D721Med (cell line): ENCODE data around the gene TRPT1.

Source experiments
- DNase-seq: peaks from one replicate; pipeline ENCODE4 v3.0.0; 2011; ENCODE audit warnings: low spot score; ENCODE audit not compliant: insufficient read length
- FAIRE-seq: peaks from 2 replicates; lab custom pipeline; 2011; peaks lifted over from hg19 to GRCh38; lab: Jason Lieb, UNC
- TF ChIP-seq, protein P1 (sequence below): IDR thresholded peaks from 2 replicates; pipeline ENCODE4 v1.5.1; 2012; ENCODE audit warnings: mild to moderate bottlenecking, control low read depth; ENCODE audit not compliant: insufficient read depth; ENCODE audit errors: missing control alignments

The TRPT1 gene

DNA sequence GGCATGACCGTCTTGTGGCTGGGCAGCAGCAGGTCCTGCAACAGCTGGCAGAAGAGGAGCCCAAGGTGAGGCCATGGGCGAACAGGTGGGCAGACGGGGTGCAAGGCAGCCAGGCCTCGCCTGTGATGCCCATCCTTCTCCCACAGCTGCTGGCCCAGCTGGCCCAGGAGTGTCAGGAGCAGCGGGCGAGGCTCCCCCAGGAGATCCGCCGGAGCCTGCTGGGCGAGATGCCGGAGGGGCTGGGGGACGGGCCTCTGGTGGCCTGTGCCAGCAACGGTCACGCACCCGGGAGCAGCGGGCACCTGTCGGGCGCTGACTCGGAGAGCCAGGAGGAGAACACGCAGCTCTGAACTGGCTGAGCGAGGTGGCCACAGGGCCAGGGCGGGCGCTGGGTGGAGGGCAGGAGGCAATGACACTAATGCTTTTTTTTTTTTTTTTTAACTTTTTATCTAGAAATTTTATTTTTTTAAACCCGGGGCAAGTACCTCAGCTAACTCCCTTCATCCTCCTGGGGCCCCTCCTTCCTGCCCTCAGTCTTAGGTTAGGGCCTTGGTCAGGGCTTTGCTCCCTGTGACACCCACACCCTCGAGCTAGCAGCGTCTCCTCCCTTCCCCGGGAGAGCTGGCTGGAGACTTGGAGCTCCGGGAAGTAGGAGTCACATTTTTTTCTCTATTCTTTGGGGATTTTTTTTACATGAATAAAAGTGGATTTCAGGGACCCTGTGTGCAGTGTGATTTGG is 41.4 kb upstream of the TRPT1 start:
- no peak for DNase-seq
- FAIRE-seq, result no peak
- TF ChIP-seq, protein P1, sequence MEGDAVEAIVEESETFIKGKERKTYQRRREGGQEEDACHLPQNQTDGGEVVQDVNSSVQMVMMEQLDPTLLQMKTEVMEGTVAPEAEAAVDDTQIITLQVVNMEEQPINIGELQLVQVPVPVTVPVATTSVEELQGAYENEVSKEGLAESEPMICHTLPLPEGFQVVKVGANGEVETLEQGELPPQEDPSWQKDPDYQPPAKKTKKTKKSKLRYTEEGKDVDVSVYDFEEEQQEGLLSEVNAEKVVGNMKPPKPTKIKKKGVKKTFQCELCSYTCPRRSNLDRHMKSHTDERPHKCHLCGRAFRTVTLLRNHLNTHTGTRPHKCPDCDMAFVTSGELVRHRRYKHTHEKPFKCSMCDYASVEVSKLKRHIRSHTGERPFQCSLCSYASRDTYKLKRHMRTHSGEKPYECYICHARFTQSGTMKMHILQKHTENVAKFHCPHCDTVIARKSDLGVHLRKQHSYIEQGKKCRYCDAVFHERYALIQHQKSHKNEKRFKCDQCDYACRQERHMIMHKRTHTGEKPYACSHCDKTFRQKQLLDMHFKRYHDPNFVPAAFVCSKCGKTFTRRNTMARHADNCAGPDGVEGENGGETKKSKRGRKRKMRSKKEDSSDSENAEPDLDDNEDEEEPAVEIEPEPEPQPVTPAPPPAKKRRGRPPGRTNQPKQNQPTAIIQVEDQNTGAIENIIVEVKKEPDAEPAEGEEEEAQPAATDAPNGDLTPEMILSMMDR, result no peak

DNA sequence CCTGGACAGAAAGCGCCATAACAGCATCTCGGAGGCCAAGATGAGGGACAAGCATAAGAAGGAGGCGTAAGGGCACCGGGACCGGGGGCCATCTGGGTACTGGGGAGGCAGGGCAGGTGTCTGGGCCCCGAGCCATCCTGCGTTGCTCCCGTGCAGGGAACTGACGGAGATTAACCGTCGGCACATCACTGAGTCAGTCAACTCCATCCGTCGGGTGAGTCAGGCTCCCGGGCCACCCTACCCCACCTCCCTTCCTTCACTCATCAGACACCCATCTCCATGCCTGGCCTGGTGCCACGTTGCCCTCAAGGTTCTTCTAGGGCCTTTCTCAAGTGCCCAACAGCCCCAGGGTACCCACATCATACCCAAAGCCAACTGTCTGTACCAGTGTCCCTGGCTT is 40.4 kb upstream of the TRPT1 start:
- no peak for DNase-seq
- FAIRE-seq, result no peak
- TF ChIP-seq, protein P1, result no peak

DNA sequence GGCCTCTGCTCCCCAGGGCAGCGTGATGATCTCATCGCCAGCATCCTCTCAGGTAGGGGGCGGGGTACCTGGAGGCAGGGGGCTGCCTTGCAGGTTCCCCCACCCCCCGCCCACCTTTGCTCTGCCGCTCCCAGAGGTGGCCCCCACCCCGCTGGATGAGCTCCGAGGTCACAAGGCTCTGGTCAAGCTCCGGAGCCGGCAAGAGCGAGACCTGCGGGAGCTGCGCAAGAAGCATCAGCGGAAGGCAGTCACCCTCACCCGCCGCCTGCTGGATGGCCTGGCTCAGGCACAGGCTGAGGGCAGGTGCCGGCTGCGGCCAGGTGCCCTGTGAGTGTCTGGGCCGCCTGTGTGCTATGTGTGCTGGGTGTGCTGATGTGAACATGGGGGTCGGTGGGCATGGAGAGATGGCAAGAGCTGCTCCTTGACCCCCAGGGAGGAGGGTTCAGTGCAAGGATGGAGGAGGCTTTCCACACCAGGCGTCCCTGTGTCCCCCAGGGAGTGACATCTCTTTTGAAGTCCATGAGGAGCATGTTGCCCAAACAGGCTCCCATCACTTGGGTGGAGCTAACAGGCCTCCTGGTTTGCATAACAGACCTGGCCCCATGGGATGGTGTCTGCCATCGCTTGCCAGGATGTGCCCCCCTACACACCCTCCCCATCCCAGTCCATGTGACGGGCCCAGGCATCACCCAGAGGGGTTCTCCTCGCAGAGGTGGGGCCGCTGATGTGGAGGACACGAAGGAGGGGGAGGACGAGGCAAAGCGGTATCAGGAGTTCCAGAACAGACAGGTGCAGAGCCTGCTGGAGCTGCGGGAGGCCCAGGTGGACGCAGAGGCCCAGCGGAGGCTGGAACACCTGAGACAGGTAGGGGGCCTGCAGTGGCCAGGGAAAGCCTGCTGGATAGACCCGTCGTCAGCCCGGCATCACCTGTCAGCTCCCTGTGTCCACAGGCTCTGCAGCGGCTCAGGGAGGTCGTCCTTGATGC is 39.5 kb upstream of the TRPT1 start:
- DNase-seq (no peak), FAIRE-seq (no peak)
- TF ChIP-seq, protein P1, result no peak

DNA sequence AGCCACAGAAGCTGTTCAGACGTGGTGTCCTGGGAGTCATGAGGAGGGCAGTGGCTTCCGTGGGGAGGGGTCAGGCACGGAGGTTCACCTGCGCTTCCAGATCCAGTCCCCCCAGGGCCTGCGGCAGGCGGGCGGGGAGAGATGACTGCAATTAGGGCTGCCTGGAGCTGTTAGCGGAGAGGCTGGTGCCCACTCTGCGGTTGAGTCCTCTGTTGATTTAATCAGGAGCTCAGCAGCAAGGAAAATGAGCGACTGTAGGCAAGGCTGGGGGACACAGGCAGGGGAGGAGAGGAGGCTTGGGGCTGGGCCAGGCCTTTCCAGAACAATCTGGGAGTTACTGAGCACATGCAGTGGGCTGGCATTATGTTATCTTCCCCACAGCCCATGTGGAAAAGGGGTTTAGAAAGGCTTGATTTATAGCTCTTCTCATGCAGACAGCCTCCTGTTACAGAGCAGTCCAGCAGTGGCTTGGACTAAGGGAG is 38.4 kb upstream of the TRPT1 start:
- DNase-seq, result no peak
- FAIRE-seq, result no peak
- TF ChIP-seq, protein P1, result no peak

DNA sequence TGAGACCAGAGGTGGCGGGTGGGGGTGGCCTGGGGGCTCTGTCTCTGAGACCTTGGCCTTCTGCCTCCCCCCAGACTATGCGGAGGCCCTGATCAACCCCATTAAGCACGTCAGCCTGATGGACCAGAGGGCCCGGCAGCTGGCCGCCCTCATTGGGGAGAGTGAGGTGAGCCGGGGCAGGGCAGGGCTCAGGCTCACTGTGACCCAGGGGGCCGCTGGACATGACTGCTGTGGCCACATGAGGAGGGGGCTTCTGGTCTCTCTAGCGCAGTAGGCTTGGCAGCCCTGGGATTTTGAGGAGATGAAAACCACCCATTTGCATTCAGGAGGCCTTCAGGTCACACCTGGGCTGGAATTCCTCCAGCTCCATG is 37.9 kb upstream of the TRPT1 start:
- no peak for FAIRE-seq

DNA sequence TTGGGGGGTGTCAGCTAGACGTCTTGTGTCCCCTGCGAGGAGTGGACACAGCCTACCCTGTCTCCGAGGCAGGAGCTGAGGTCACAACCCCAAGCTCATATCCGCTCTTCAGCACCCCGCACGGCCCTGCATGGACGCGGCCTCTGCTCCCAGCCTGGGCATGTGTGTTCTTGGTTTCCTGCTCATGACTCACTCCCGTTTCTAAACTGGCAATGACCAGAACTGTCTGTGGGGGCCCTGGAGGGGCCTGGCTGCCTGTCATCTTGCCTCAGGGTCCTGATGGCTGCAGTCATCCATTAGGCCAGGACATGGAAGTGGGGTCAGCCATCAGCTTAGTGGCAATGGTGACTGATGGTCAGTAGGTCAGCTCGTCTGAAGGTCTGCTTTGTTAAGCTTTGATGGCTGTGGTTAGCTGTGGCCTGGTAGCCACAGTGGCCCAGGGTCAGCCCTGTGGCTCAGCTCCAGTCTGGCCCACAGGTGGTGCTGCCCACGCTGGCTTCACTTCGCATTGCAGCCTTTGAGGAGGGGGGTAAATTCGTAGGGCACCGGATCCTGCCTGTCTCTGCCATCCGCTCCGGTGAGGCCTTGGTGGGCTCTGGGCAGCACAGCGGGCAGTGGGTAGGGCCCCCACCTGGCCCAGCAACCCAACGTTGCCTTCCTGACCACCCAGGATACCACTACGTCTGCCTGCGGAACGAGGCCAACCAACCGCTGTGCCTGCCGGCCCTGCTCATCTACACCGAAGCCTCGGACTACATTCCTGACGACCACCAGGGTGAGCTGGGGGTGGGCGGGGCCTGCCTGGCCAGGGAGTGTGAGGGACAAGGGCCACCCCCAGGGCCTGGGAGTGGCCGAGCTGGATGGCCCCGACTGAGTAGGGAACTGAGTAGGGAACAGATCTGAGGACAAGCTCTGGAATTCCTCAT is 37.3 kb upstream of the TRPT1 start:
- DNase-seq, result no peak
- FAIRE-seq, result no peak
- TF ChIP-seq, protein P1, result no peak

More for the DNA sequence above, 37.9 kb upstream of the TRPT1 start:
- DNase-seq, result no peak
- TF ChIP-seq, protein P1, result no peak
